Neuronal stem cell (in vitro differentiated cells): ENCODE results near the gene TTC23.
A peak's percentile ranks its signal among the peaks of the same experiment; 100 is the strongest.

ENCODE experiments used
- DNase-seq: peaks from one replicate; pipeline ENCODE4 v3.0.0-alpha.2; 2013; ENCODE audit warnings: low spot score
- H2AFZ ChIP-seq: one replicate; pipeline ENCODE4 v1.6.1; 2013; ENCODE audit warnings: mild to moderate bottlenecking, low read length, inconsistent platforms
- H2AK5ac ChIP-seq: 2 replicates; pipeline ENCODE4 v1.6.1; 2013; ENCODE audit warnings: low read depth, mild to moderate bottlenecking, inconsistent platforms, low read length, moderate library complexity, mixed read lengths
- H2BK120ac ChIP-seq: 2 replicates; pipeline ENCODE4 v1.6.1; 2013; ENCODE audit warnings: low read depth, mild to moderate bottlenecking, inconsistent platforms, low read length, moderate library complexity, mixed read lengths
- H2BK12ac ChIP-seq: one replicate; pipeline ENCODE4 v1.6.1; 2013; ENCODE audit warnings: low read length, inconsistent platforms
- H2BK15ac ChIP-seq: 2 replicates; pipeline ENCODE4 v1.6.1; 2013; ENCODE audit warnings: mild to moderate bottlenecking, low read length, inconsistent platforms, mixed read lengths
- H2BK5ac ChIP-seq: one replicate; pipeline ENCODE4 v1.6.1; 2013; ENCODE audit warnings: inconsistent platforms, mild to moderate bottlenecking, low read length, moderate library complexity
- H3K14ac ChIP-seq: one replicate; pipeline ENCODE4 v1.6.1; 2013; ENCODE audit warnings: low read length, inconsistent platforms
- H3K18ac ChIP-seq: 2 replicates; pipeline ENCODE4 v1.6.1; 2013; ENCODE audit warnings: low read length, inconsistent platforms
- H3K23ac ChIP-seq: 2 replicates; pipeline ENCODE4 v1.6.1; 2013; ENCODE audit warnings: low read depth, mild to moderate bottlenecking, mixed read lengths, low read length, inconsistent platforms; ENCODE audit not compliant: poor library complexity
- H3K27ac ChIP-seq: replicated peaks from 3 replicates; pipeline ENCODE4 v1.5.1; 2013; ENCODE audit warnings: low read length, inconsistent platforms
- H3K27me3 ChIP-seq, 3 experiments: 2 replicates each; pipeline ENCODE4 v1.6.1; 2013; ENCODE audit warnings: low read length in 3 of 3, mild to moderate bottlenecking in 2 of 3, inconsistent platforms in 1 of 3, low read depth in 1 of 3, mixed read lengths in 1 of 3, moderate library complexity in 1 of 3; ENCODE audit not compliant: control insufficient read depth in 3 of 3, insufficient read depth in 3 of 3
- H3K36me3 ChIP-seq, 2 donors: replicated peaks in 1 of 2; 2 replicates each; pipeline ENCODE4 v1.6.1; 2013; ENCODE audit warnings: low read length in 2 of 2; ENCODE audit not compliant: control insufficient read depth in 2 of 2, insufficient read depth in 2 of 2
- H3K4ac ChIP-seq: 2 replicates; pipeline ENCODE4 v1.6.1; 2013; ENCODE audit warnings: inconsistent platforms, mild to moderate bottlenecking, low read length, moderate library complexity
- H3K4me1 ChIP-seq, 2 donors: 1 replicate in 1 of 2; 2 replicates in 1 of 2; pipeline ENCODE4 v1.6.1; 2013; ENCODE audit warnings: low read length in 2 of 2, low read depth in 1 of 2; ENCODE audit not compliant: control insufficient read depth in 2 of 2, insufficient read depth in 1 of 2
- H3K4me2 ChIP-seq: one replicate; pipeline ENCODE4 v1.6.1; 2013; ENCODE audit warnings: mild to moderate bottlenecking, low read length, inconsistent platforms; ENCODE audit not compliant: insufficient read depth, poor library complexity, severe bottlenecking
- H3K4me3 ChIP-seq, 2 donors: 2 replicates each; pipeline ENCODE4 v1.5.1; 2013; ENCODE audit warnings: low read length in 2 of 2, mild to moderate bottlenecking in 2 of 2, inconsistent platforms in 1 of 2, moderate library complexity in 1 of 2
- H3K79me1 ChIP-seq: one replicate; pipeline ENCODE4 v1.6.1; 2013; ENCODE audit warnings: low read depth, mild to moderate bottlenecking, inconsistent platforms, low read length, moderate library complexity
- H3K9ac ChIP-seq: one replicate; pipeline ENCODE4 v1.6.1; 2013; ENCODE audit warnings: mild to moderate bottlenecking, low read depth, low read length, inconsistent platforms; ENCODE audit not compliant: poor library complexity
- H3K9me3 ChIP-seq, 2 donors: replicated peaks in 1 of 2; 2 replicates each; pipeline versions ENCODE3 to v1.6.1; 2013; ENCODE audit warnings: low read length in 2 of 2, mild to moderate bottlenecking in 2 of 2, inconsistent platforms in 1 of 2, low read depth in 1 of 2, mixed read lengths in 1 of 2, moderate library complexity in 1 of 2; ENCODE audit not compliant: control insufficient read depth in 2 of 2, insufficient read depth in 1 of 2
- H4K8ac ChIP-seq: one replicate; pipeline ENCODE4 v1.6.1; 2013; ENCODE audit warnings: low read depth, mild to moderate bottlenecking, inconsistent platforms, low read length, moderate library complexity
- H4K91ac ChIP-seq: one replicate; pipeline ENCODE4 v1.6.1; 2013; ENCODE audit warnings: low read length, low read depth, mild to moderate bottlenecking, inconsistent platforms; ENCODE audit not compliant: poor library complexity
- WGBS, 2 donors: extraction: QIAGEN DNeasy Blood & Tissue Kit; methylation state at CpG; one replicate each; pipeline ENCODE4 v1.1.7; 2013; ENCODE audit warnings: missing lambda C conversion rate in 2 of 2, mixed read lengths in 1 of 2; ENCODE audit not compliant: insufficient read length in 2 of 2, insufficient replicate concordance in 1 of 2; ENCODE audit errors: extremely low coverage in 2 of 2; 5-methylcytosine and 5-hydroxymethylcytosine counted together

The TTC23 gene

DNA sequence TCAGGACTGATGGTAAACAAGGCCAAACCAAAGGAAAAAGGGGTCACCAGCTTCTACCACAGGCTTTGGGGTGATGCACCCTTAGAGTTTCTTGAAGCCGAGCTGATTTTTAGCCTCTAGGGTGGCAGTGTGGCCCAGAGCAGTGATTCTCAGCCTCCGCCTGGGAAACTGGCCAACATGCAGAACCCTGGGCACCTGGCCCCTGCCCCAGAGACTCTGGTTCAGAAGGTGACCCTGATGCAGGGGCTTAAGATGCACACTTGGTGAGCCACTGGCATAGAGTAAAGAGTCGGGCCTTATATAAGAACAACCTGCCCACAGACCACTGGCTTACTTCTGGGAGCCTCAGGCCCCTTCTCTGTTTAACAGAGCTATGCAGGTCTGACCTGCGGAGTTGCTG lies 100.0 kb downstream of the TTC23 start:
- peak overlapping the region; percentile 3 for H3K18ac ChIP-seq
- no CpG with 5 or more reads among the region's 4 CpGs for WGBS, 2 donors
- no peak for DNase-seq
- H3K27ac ChIP-seq: no peak overlapping the region
- H3K79me1 ChIP-seq: no peaks in the 10 kb centered on the region
- no peak overlapping the region for H3K14ac ChIP-seq
- H2BK120ac ChIP-seq: no peak overlapping the region
- H3K9ac ChIP-seq: no peak overlapping the region
- peaks cover 0 to 2% of the 10 kb centered on the region in 2 donors for H3K9me3 ChIP-seq
- H3K4me3 ChIP-seq: no peak overlapping the region
- no peak overlapping the region for H2BK5ac ChIP-seq
- no peak overlapping the region for H2AFZ ChIP-seq
- no peaks in the 10 kb centered on the region for H3K27me3 ChIP-seq
- no peak overlapping the region for H3K23ac ChIP-seq
- no peak overlapping the region for H4K8ac ChIP-seq
- H2BK12ac ChIP-seq: peak overlapping the region; percentile 17
- no peak overlapping the region for H4K91ac ChIP-seq
- peaks cover 3 to 13% of the 10 kb centered on the region in 2 donors for H3K36me3 ChIP-seq
- no peak overlapping the region for H2BK15ac ChIP-seq
- no peak overlapping the region for H3K4me2 ChIP-seq
- no peak overlapping the region for H3K4ac ChIP-seq
- H3K4me1 ChIP-seq: peaks cover 6 to 7% of the 10 kb centered on the region in 2 donors
- no peak overlapping the region for H2AK5ac ChIP-seq

DNA sequence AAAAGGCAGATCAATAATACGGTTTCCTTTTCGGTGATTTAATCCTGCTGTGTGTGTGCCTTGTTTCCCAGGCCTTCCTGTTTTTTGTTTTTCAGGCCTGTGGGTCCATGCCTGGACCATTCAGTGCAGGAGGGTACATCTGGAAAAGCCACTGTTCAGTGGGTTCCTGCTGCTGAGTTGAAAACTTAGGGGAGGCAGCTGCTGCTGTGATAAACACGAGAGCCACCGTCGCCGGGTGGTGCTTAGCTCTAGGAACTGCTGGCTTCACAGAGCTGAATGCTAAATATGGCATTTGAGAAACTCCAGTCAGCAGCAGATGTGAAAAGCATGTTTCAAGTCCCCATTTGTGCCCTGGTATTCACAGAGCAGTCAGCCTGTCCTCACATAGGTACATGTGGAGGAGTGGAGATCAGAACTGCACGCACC lies 100.5 kb downstream of the TTC23 start:
- Histone ChIP-seq H3K18ac (peak overlapping the region; percentile 11), H4K91ac (no peak overlapping the region), H2BK12ac (no peak overlapping the region), H2AK5ac (no peak overlapping the region), H3K4me3 (no peak overlapping the region), H3K9ac (no peak overlapping the region), H4K8ac (no peak overlapping the region), H3K36me3 (peaks cover 3 to 11% of the 10 kb centered on the region in 2 donors), H2BK5ac (no peak overlapping the region), H3K9me3 (peaks cover 0 to 2% of the 10 kb centered on the region in 2 donors), H2BK120ac (no peak overlapping the region), H3K27me3 (no peaks in the 10 kb centered on the region), H3K4me1 (peaks cover 9% of the 10 kb centered on the region in 2 donors), H2AFZ (no peak overlapping the region), H3K23ac (no peak overlapping the region), H3K79me1 (no peaks in the 10 kb centered on the region), H3K27ac (no peak overlapping the region), H3K4me2 (no peak overlapping the region), H3K4ac (no peak overlapping the region), H2BK15ac (no peak overlapping the region), H3K14ac (peak overlapping the region; percentile 6)
- no peak for DNase-seq
- no CpG with 5 or more reads among the region's 7 CpGs for WGBS, 2 donors

DNA sequence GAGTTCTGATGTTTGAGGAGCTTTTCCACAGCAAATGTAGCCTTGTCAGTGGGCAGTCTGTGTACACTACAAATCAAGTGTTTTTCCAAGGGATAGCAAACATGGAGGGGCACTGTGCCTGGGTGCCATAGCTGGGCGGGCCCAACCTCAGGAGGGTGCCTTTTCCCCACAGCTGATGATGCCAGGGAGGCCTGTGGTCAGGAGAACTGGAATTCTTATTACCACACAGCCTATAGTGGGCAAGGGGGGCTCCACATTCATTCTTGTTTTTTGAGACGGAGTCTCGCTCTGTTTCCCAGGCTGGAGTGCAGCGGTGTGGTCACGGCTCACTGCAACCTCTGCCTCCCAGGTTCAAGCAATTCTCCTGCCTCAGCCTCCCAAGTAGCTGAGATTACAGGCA lies 102.7 kb downstream of the TTC23 start:
- DNase-seq: no peak
- H3K23ac ChIP-seq: no peak overlapping the region
- H3K14ac ChIP-seq: no peak overlapping the region
- H3K4me1 ChIP-seq: peaks cover 20 to 25% of the 10 kb centered on the region in 2 donors
- no peak overlapping the region for H2AFZ ChIP-seq
- H4K91ac ChIP-seq: no peak overlapping the region
- H3K9me3 ChIP-seq: peaks cover 0 to 2% of the 10 kb centered on the region in 2 donors
- H2BK120ac ChIP-seq: no peak overlapping the region
- no peak overlapping the region for H3K4me3 ChIP-seq
- H3K36me3 ChIP-seq: peaks cover 3 to 5% of the 10 kb centered on the region in 2 donors
- H3K9ac ChIP-seq: no peak overlapping the region
- no peak overlapping the region for H2BK15ac ChIP-seq
- H2AK5ac ChIP-seq: no peak overlapping the region
- H3K79me1 ChIP-seq: no peaks in the 10 kb centered on the region
- H2BK12ac ChIP-seq: no peak overlapping the region
- no peak overlapping the region for H4K8ac ChIP-seq
- H3K4ac ChIP-seq: no peak overlapping the region
- no peak overlapping the region for H2BK5ac ChIP-seq
- no peak overlapping the region for H3K4me2 ChIP-seq
- H3K18ac ChIP-seq: no peak overlapping the region
- H3K27me3 ChIP-seq: no peaks in the 10 kb centered on the region
- H3K27ac ChIP-seq: no peak overlapping the region
- WGBS, 2 donors: no CpG with 5 or more reads among the region's 5 CpGs

DNA sequence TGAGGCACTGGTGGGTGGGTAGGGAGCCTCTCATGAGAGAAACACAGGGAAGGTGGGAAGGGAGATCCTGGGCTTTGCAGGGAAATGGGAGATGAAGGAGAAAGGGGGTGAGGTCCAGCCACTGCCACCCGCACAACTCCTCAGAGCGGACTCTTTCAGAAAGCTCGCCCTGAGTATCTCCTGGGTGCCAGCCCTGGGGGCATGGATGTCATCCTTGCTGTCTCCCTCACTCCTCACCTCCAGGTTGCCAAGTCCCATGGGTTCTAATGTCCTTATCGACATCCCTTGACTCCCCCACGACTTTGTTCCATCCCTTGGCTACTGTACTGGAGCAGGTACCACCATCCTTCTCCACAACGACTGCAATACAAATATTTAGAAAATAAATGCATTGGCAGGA lies 103.6 kb downstream of the TTC23 start:
- Histone ChIP-seq H2BK12ac (no peak overlapping the region), H4K8ac (no peak overlapping the region), H3K18ac (no peak overlapping the region), H2BK15ac (no peak overlapping the region), H3K4ac (no peak overlapping the region), H3K9me3 (peaks cover 0 to 2% of the 10 kb centered on the region in 2 donors), H3K4me3 (no peak overlapping the region), H3K27ac (no peak overlapping the region), H3K4me1 (peaks cover 20 to 25% of the 10 kb centered on the region in 2 donors), H3K27me3 (no peaks in the 10 kb centered on the region), H3K9ac (no peak overlapping the region), H3K4me2 (no peak overlapping the region), H3K23ac (no peak overlapping the region), H3K79me1 (no peaks in the 10 kb centered on the region), H3K36me3 (peaks cover 3 to 5% of the 10 kb centered on the region in 2 donors), H3K14ac (no peak overlapping the region), H2AK5ac (no peak overlapping the region), H2BK120ac (no peak overlapping the region), H4K91ac (no peak overlapping the region), H2BK5ac (no peak overlapping the region), H2AFZ (no peak overlapping the region)
- DNase-seq: no peak
- no CpG with 5 or more reads among the region's 6 CpGs for WGBS, 2 donors
